GM21381 (cell line): ENCODE data around the gene TNFRSF1B.
A peak's percentile ranks its signal among the peaks of the same experiment; 100 is the strongest.

ENCODE experiments used
- ATAC-seq: cut with Tn5 transposase; IDR thresholded peaks from one replicate; pipeline ENCODE4 v1.9.1; 2021; ENCODE audit warnings: mild to moderate bottlenecking, moderate library complexity; ENCODE audit not compliant: unreplicated experiment

The TNFRSF1B gene

DNA sequence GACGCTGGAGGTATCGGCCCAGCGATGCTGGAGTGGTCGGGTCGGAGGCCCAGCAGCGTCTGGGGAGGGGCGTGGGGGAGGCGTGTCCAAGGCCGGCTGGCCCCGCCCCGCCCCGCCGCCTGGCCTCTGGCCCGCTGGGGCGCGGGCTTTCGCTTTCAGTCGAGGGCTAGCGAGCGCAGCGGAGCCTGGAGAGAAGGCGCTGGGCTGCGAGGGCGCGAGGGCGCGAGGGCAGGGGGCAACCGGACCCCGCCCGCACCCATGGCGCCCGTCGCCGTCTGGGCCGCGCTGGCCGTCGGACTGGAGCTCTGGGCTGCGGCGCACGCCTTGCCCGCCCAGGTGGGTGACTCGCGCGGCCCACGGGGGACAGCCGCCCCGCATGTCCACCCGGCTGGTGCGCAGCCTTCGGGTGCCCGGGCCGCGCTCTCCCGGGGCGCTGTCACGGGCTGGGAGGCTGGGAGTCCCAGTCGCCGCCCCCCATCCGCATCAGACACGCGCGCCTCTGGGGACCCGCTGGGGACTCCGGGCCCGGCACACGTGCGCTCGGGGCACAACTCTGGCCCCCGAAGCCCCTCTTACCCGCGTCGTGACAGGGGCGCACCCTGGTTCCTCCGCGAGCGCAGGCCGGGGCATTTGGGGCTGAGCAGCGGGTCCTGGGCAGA is at the start of gene TNFRSF1B:
Gene TNFRSF1B (plus strand): TSS at position 158 of the 659 bp plus-strand sequence. CDS start 101 bp downstream, at position 259.
- ATAC-seq, result peak; percentile 48

DNA sequence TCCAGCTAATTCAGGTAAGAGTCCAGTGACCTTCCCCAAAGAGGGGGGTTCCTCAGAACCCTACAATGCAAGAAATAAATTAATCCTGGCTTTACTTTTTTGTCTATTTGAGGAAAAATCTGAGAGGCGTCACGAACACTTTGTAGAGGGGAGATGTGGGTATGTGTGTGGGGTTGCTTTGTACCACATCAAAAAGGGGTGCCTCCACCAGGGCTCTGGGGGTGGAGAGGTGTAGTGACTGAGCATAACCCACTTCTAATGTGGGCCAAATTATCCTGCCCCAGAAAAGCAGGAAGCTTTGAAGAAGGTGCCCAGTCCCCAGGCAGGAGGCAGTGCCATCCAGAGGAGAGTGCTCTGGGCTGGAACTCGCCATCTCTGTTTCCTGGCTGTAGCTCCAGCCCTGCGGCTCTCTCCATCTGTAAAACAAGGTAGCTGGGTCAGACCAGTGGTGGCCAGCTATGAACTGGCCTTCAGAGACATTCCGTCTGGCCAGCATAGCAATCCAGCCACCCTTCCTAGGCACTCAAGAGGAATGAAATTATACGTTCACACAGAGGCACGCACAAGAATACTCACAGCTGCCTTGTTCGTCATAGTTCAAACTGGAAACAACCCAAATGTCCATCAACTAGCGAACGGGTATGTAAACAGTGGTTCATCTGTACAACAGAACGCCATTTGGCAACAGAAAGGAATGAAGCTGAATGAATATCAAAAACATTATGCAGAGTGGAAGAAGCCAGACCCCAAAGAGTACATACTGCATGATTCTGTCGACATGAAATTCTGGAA is 45.4 kb upstream of the TNFRSF1B start:
- no peak for ATAC-seq

DNA sequence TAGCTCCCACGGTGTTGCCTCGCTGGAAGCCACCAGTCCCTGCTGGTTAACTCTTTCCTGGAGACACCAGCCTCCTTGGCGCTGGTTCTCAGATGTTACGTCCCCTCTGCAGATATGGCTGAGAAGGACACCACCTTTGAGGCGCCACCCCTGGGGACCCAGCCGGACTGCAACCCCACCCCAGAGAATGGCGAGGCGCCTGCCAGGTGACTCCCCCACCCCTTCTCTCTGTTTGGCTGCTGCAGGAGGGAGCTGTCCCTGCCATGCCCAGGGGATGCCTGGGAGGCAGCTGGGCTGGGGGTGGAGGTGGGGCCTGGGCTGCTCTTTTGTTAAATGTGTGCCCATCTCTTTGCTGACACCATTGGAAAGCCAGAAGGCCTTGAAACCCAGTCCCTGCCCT is 43.6 kb upstream of the TNFRSF1B start:
- ATAC-seq, result no peak

DNA sequence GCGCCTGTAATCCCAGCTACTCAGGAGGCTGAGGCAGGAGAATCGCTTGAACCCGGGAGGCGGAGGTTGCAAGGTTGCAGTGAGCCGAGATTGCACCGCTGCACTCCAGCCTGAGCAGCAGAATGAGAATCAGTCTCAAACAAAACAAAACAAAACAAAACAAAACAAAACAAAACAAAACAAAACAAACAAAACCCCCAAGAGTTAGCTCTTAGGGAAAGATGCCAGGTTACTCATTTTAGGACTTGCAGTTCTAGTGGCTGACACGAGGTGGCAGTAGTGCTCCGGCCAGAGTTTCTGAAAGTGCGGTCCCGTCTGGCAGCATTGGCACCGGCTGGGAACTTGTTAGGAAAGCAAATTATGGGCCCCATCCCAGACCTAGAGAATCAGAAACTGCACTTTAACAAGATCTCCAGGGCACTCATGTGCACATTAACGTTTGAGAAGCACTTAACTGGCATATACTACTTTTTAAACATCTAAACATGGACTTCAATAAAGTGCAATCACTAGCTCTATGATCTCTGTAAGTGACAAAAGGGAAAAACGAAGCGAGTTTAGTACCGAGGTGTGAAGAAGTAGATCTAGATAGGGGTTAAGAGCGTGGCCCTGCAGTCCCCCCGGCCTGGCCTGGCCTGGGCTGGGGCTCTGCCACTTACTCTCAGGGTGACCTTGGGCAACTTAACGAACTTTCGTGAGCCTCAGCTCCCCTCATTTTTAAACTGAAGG is 41.9 kb upstream of the TNFRSF1B start:
- ATAC-seq, result no peak

DNA sequence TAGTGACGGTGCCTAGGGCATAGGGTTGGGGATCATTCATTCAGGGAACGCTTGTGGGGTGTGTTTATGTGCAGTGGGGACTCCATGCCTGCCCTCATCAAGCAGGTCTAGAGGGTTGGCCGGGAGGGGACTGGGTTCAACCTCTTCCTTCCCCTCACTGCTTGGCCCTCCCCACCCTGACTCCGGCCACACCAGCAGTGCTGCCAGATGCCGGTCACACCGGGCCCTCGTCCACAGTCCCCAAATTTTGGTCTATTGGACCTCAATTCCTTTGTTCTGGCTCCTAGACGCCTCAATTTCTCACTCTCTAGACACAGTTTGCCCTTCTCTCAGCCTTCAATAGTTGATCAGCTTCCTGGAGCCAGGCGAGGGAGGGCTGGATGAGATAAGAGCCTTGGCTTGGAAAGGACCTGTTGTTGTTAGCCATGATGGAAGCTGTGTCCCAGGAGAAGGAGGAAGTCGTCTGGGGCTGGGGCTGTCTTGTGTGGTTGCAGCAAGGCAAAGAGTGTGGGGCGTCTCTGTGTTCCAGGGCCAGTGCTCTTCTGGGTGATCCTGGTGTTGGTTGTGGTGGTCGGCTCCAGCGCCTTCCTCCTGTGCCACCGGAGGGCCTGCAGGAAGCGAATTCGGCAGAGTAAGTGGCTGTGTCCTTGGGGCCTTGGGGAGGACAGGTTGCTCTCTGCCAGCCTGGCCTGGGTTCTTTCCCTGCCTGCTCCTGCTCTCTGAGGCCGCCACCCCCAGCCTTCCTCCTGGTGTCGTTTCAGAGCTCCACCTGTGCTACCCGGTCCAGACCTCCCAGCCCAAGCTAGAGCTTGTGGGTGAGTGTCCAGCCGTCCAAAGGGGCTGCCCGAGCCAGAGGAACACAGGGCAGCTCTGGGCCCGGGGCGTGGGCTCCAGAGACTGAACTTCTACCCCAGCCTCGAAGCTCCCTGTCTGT is 41.1 kb upstream of the TNFRSF1B start:
- no peak for ATAC-seq

DNA sequence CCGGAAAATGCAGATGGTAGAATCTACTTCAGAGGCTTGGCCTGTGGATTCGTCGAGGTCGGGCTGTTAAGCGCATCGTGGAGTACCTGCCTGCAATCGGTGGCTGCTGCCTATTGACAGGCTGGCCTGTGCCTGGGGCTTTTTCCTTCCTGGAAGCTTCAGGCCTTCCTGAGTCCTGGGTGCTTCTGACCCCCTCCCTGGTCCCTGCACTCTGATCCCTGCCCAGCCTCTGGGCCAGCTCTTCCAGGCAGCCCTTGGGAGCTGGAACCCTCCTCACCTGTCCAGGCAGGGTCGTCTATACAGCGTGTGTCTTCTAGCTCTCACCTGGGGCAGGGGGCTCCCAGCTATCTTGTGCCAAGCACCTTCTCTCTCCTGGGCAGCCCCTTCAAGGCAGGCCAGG is 40.0 kb upstream of the TNFRSF1B start:
- ATAC-seq, result no peak

DNA sequence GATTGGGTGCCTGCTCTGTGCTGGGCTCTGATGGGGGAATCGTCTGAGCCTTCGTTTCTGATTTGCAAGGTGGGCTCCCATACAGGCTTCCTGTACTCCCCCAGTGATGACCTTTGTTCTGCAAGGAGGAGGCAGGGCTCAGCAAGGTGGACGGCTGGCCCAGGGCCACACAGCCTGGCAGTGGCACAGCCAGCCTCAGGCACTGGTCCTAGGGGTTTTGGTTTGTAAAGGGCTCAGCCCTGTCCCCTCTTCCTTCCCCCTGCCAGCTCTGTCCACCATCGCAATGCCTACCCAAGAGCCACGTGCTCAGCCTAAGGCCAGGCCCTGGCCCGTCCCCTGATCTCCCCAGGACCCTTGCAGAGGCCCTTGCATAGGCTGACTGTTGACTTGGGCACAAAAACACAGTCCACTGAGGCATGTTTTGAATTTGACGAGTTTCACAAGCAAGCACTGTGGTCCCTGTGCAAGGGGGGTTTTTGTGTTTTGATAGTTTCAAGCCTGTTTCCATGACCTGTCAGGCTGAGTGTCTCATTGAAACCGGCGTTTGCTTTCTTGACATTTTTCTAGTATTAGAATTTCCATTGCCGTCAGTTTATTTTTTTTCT is 39.5 kb upstream of the TNFRSF1B start:
- no peak for ATAC-seq

DNA sequence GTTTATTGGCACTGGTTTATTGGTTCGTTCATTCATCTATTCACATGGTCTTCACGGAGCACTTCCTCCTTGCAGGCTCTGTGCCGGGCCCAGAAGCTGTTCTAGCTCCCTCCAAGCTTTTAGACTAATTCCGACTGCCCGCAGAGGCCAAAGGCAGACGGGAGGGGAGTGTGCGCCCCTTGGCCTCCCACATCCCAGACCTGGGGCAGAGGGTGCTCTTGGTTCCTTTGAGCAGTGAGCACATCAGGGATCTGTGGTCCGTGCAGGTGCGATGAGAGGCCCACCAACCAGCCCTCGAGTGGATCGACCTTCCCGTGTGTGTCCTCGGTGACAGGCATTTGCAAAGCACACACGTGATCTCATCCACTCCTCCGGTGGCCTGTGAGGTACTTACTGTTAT is 38.7 kb upstream of the TNFRSF1B start:
- no peak for ATAC-seq

DNA sequence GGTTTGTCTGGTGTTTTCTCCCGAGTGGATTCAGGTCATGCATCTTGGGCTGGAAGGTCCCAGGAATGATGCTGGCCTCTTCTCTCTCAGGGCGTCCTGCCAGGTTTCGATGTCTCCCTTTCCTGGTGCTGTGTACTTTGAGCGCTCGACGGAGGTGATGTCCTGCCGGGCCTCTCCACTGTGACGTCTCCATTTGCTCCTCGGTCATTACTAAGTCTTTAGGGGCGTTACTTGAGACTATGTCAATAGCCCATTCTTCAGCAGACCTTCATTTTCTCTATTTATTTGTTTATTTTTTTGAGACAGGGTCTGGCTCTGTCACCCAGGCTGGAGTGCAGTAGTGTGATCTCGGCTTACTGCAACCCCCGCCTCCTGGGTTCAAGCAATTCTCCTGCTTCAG is 37.2 kb upstream of the TNFRSF1B start:
- ATAC-seq, result no peak

DNA sequence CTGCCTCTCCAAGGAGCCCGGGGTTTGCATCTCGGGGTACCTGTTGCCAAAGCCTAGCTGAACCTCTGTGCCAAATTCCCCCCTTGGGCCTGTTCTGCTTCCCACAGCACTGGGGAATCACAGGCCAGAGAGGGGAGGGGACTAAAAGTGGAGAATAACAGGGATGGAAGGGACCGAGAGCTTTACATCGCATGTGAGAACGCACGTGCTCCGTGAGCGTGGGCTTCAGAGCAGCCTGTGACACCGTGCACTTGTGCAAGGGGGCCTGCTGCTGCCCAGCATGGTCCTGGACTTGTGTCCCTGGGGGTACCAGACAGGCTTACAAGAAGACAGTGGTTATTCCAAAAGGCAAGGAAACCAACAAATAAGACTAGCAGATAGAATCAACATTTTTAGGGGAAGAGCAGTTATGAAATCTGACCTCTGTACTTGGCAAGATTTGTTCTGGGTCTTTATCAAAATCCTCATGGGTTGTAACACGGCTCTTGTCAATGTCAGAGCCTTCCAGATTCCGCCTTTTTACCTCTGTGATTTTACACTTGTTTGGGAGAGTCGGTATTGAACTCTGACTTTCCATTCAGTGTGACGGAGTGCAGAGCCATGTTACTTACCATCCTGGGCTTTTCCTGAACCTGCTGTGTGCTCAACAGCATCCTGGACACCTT is 36.2 kb upstream of the TNFRSF1B start:
- ATAC-seq, result no peak

DNA sequence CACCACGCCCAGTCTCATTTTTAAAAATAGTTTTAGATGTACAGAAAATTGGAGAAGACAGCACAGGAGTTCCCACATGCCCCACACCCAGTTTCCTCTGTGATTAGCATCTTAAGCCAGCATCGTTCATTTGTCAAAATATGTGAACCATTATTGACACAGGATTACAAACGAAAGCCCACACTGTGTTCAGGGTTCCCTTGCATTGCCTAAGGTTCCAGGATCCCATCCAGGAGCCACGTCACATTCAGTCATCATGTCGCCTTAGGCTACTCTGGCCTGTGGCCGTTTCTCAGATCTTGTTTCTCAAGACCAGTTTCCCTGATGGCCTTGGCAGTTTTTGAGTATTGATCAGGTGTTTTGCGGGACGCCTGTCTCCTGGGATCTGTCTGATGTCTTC is 34.7 kb upstream of the TNFRSF1B start:
- no peak for ATAC-seq

DNA sequence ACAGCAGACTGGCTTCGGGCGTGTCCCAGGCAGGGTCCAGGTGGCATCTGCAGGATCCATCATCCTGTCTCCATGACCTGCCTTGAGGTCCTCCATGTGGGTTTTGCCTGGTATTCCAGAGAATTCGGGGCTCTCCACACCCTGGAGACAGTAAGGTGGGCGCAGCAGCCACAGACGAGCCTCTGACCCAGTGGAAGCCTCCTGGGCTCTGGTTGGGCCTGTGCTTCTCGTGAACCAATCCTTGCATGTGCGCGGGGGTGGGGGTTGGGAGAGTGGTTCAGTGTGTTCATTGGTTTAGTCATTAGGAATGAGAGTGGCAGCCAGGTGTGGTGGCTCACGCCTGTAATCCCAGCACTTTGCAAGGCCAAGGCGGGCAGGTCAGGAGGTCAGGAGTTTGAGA is 32.1 kb upstream of the TNFRSF1B start:
- ATAC-seq, result no peak

DNA sequence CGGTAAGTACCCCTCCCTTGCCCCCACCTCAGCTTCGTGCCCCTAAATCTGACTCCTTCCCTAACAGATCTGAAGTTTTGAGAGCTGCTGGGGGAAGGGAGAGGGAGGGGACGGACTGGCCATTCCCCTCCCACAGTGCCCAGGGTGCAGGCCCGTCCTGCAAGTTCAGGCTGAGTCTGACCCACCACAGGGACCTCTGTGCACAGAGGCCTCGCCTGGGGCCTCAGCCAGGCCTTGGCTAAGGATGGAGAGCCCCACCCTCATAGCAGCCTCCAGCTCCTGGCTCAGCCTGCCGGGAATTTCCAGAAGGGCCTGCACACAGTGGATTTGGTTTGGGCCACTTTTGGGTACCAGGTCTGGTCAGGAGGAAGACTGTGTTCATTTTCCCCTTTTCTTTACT is 31.2 kb upstream of the TNFRSF1B start:
- ATAC-seq, result no peak

DNA sequence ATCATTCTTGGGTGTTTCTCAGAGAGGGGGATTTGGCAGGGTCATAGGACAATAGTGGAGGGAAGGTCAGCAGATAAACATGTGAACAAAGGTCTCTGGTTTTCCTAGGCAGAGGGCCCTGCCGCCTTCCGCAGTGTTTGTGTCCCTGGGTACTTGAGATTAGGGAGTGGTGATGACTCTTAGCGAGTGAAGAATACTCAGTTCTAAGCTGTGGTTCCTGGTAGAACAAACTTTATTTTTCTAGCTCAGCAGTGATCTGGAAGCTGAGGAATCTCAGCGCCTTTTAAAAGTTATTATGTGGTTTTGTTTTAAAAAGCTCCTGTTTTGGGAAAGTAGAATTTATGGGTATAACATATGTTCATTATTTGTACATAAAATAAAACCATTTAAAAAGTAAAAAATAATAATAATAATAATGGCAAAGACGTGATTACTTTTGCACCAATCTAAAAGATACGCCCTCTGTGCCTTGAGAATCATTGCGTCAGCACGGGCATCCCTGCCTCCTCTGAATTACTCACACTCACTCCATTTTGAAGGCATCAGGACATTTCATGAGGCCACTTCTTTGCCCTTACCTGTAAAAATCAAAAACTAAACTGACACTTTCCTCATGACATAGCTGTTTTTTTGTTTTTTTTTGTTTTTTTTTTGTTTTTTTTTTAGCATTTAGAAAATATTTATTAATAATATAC is 29.7 kb upstream of the TNFRSF1B start:
- no peak for ATAC-seq

DNA sequence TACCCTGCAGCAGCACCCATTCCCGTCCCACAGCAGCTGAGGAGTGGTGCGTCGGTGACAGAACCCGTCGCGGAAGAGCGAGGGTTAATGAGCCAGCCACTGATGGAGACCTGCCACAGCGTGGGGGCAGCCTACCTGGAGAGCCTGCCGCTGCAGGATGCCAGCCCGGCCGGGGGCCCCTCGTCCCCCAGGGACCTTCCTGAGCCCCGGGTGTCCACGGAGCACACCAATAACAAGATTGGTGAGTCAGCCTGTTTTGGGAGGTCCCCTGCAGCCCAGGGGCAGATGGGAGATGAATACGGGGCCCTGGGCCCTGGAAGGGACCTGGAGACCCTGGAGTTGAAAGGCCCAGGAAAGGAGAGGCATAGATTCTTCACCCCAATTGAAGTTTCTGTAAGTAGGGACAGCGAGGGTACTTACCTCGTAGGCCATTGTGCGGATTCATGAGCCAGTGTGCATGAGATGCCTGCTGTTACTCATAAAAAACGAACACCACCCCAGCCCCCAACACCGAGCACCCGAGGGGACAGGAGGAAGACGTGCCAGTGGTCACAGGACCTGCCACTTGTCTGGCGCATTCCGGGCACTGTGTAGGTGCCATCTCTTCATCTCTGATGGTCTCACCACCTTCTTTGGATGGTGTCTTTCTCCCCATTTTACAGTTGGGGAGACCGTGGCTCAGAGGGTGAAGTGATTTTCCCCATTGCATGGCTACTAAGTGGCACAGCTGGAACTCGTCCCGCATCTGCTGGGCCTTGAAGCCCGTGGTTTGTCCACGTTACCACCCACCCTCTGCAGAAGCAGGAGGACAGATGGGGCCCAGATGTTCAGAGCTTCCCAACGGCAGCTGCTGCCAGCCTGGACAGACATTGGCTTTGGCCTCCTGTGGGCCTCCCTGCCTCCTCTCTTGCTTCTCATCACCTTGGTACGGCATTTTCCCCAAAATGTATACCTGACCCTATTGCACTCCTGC is 28.3 kb upstream of the TNFRSF1B start:
- ATAC-seq, result no peak

DNA sequence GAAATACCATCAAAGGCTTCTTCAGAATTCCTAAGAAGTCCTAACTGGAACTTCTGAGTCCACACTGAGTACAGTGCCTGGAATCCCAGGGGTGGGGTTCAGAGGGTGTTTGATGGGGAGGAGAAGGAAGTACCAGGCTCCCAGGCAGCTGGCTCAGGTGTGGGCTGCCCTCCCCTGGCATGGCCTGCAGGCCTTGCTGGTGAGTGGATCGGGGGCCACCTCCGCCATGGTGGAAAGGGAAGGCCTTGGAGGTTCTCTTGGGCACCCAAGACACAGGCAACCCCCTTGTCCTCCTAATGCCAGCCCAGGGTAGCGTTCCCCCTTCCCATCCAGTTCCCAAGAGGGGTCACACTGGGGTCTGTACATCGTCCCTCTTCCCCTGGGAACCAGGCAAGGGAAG is 26.8 kb upstream of the TNFRSF1B start:
- ATAC-seq, result no peak

DNA sequence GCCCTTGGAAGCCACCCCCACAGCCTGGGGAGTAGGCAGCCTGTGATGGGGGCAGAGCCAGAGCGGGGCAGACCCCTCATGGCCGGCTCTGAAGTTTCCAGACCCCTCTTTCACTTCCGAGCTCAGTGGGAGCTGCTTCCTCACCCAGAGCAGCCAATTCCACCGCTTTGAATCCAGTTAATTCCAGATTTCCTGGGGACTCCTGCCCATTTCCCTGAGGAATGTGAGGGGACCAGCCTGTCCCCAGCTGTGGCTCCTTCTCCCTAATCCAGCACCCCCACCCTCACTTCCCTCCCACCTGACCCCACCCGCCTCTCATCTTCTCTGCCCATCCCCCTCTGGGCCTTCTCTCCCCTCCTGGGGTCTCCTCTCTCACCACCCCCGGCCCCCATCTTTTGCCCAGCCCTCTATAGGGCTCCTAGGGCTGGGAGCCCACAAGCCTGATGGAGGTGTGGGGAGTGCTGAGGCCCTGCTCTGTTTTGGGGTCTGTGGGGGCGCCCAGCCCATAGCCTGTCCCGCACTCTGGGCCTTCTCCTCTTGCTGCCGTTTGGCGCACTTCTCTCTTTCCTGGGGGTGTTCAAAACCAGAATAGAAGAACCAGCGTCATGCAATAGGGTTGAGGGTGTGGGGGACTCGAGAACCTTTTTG is 26.2 kb upstream of the TNFRSF1B start:
- ATAC-seq, result no peak
